H9 (cell line): Measurements from ENCODE around the gene ANKRD17. TPM values are rescaled to one million over a fixed set of nuclear protein-coding genes. Genes with fewer than 3 reads are reported as not detected.

Experiments
- DNase-seq: peaks from one replicate; pipeline ENCODE4 v3.0.0-alpha.2; 2017
- H2AFZ ChIP-seq: one replicate; pipeline ENCODE4 v1.6.1; 2013; ENCODE audit warnings: mild to moderate bottlenecking, low read length, control low read depth, moderate library complexity
- H2AK5ac ChIP-seq: 2 replicates; pipeline ENCODE4 v1.6.1; 2013; ENCODE audit warnings: low read length, control low read depth, mixed read lengths; ENCODE audit not compliant: insufficient read length
- H2BK120ac ChIP-seq: one replicate; pipeline ENCODE4 v1.6.1; 2013; ENCODE audit warnings: low read depth, mild to moderate bottlenecking, low read length, control low read depth, inconsistent platforms; ENCODE audit not compliant: poor library complexity, severe bottlenecking
- H2BK12ac ChIP-seq: 2 replicates; pipeline ENCODE4 v1.6.1; 2013; ENCODE audit warnings: low read length, control low read depth, mixed read lengths, low read depth; ENCODE audit not compliant: insufficient read length
- H2BK15ac ChIP-seq: 2 replicates; pipeline ENCODE4 v1.6.1; 2013; ENCODE audit warnings: low read depth, low read length, control low read depth
- H2BK20ac ChIP-seq: one replicate; pipeline ENCODE4 v1.6.1; 2013; ENCODE audit warnings: low read depth, mild to moderate bottlenecking, low read length, control low read depth, inconsistent platforms; ENCODE audit not compliant: poor library complexity, severe bottlenecking
- H2BK5ac ChIP-seq: 2 replicates; pipeline ENCODE4 v1.6.1; 2013; ENCODE audit warnings: low read length, control low read depth, mixed read lengths; ENCODE audit not compliant: insufficient read length
- H3K14ac ChIP-seq: 2 replicates; pipeline ENCODE4 v1.6.1; 2013; ENCODE audit warnings: low read length, control low read depth; ENCODE audit not compliant: insufficient read depth
- H3K18ac ChIP-seq: 2 replicates; pipeline ENCODE4 v1.6.1; 2013; ENCODE audit warnings: low read depth, mild to moderate bottlenecking, mixed read lengths, low read length, control low read depth; ENCODE audit not compliant: insufficient read length
- H3K23ac ChIP-seq: 2 replicates; pipeline ENCODE4 v1.6.1; 2013; ENCODE audit warnings: low read length, control low read depth, mixed read lengths, low read depth; ENCODE audit not compliant: insufficient read length
- H3K23me2 ChIP-seq: 2 replicates; pipeline ENCODE4 v1.6.1; 2013; ENCODE audit warnings: low read depth, mild to moderate bottlenecking, mixed read lengths, low read length, control low read depth; ENCODE audit not compliant: insufficient read length, poor library complexity, severe bottlenecking
- H3K27ac ChIP-seq: 2 replicates; pipeline ENCODE4 v1.5.1; 2013; ENCODE audit warnings: low read length, control low read depth, mixed read lengths, low read depth; ENCODE audit not compliant: insufficient read length
- H3K27me3 ChIP-seq: 2 replicates; pipeline ENCODE4 v1.6.1; 2013; ENCODE audit warnings: low read length, control low read depth, inconsistent platforms; ENCODE audit not compliant: insufficient read depth
- H3K4ac ChIP-seq: 2 replicates; pipeline ENCODE4 v1.6.1; 2013; ENCODE audit warnings: low read depth, mild to moderate bottlenecking, control low read depth, inconsistent platforms, low read length, moderate library complexity
- H3K4me1 ChIP-seq: 2 replicates; pipeline ENCODE4 v1.6.1; 2013; ENCODE audit warnings: low read length, control low read depth, inconsistent platforms; ENCODE audit not compliant: insufficient read depth
- H3K4me2 ChIP-seq: 2 replicates; pipeline ENCODE4 v1.6.1; 2013; ENCODE audit warnings: low read length, control low read depth, mixed read lengths; ENCODE audit not compliant: insufficient read length, insufficient read depth
- H3K56ac ChIP-seq: 2 replicates; pipeline ENCODE4 v1.6.1; 2013; ENCODE audit warnings: low read depth, mild to moderate bottlenecking, mixed read lengths, low read length, control low read depth; ENCODE audit not compliant: insufficient read length
- H3K79me1 ChIP-seq: 2 replicates; pipeline ENCODE4 v1.6.1; 2013; ENCODE audit warnings: low read depth, mild to moderate bottlenecking, moderate library complexity, low read length, control low read depth, inconsistent platforms; ENCODE audit not compliant: insufficient read depth, poor library complexity, severe bottlenecking
- H3K79me2 ChIP-seq: 2 replicates; pipeline ENCODE4 v1.6.1; 2013; ENCODE audit warnings: low read length, control low read depth, inconsistent platforms; ENCODE audit not compliant: insufficient read depth
- H3K9ac ChIP-seq: 2 replicates; pipeline ENCODE4 v1.6.1; 2013; ENCODE audit warnings: low read length, control low read depth, mixed read lengths; ENCODE audit not compliant: insufficient read length; ENCODE audit errors: extremely low read depth
- H3K9me3 ChIP-seq: one replicate; pipeline ENCODE4 v1.6.1; 2013; ENCODE audit warnings: low read depth, low read length, inconsistent platforms; ENCODE audit not compliant: control insufficient read depth
- H3T11ph ChIP-seq: one replicate; pipeline ENCODE4 v1.6.1; 2013; ENCODE audit warnings: mild to moderate bottlenecking, low read length, control low read depth, inconsistent platforms
- H4K20me1 ChIP-seq: one replicate; pipeline ENCODE4 v1.6.1; 2013; ENCODE audit not compliant: control insufficient read depth, insufficient read length, insufficient read depth
- H4K5ac ChIP-seq: 2 replicates; pipeline ENCODE4 v1.6.1; 2013; ENCODE audit warnings: low read depth, mild to moderate bottlenecking, mixed read lengths, low read length, control low read depth; ENCODE audit not compliant: insufficient read length
- H4K8ac ChIP-seq: replicated peaks from 2 replicates; pipeline ENCODE4 v1.6.1; 2013; ENCODE audit warnings: low read length, control low read depth, mixed read lengths, low read depth; ENCODE audit not compliant: insufficient read length
- H4K91ac ChIP-seq: 2 replicates; pipeline ENCODE4 v1.6.1; 2013; ENCODE audit warnings: low read depth, mild to moderate bottlenecking, moderate library complexity, mixed read lengths, low read length, control low read depth; ENCODE audit not compliant: insufficient read length
- H3K27ac Mint-ChIP-seq, 3 experiments: 2 replicates in 2 of 3; 3 replicates in 1 of 3; pipeline ENCODE4 v1.8.0; 2020 to 2021; ENCODE audit warnings: mixed read lengths in 3 of 3, mild to moderate bottlenecking in 1 of 3, moderate library complexity in 1 of 3
- H3K27me3 Mint-ChIP-seq: 2 replicates; pipeline ENCODE4 v1.8.0; 2021; ENCODE audit warnings: low read depth, mild to moderate bottlenecking, moderate library complexity, mixed read lengths
- H3K36me3 Mint-ChIP-seq, 3 experiments: 2 replicates in 2 of 3; 3 replicates in 1 of 3; pipeline ENCODE4 v1.8.0; 2020 to 2021; ENCODE audit warnings: low read depth in 3 of 3, mixed read lengths in 3 of 3; ENCODE audit not compliant: insufficient read depth in 1 of 3
- H3K4me1 Mint-ChIP-seq, 2 experiments: 2 replicates each; pipeline ENCODE4 v1.8.0; 2020; ENCODE audit warnings: mixed read lengths in 2 of 2
- H3K4me3 Mint-ChIP-seq, 2 experiments: 2 replicates in 1 of 2; 3 replicates in 1 of 2; pipeline ENCODE4 v1.8.0; 2020 to 2021; ENCODE audit warnings: mild to moderate bottlenecking in 2 of 2, mixed read lengths in 2 of 2, moderate library complexity in 1 of 2
- H3K9me3 Mint-ChIP-seq, 2 experiments: 2 replicates in 1 of 2; 3 replicates in 1 of 2; pipeline ENCODE4 v1.8.0; 2020; ENCODE audit warnings: mild to moderate bottlenecking in 2 of 2, mixed read lengths in 2 of 2, moderate library complexity in 1 of 2
- CTCF ChIP-seq: fragments of 200-600 bp; sonication (generic); conservative IDR thresholded peaks from 3 replicates; pipeline ENCODE4 v1.8.0; 2021; ENCODE audit warnings: antibody characterized with exemption, mild to moderate bottlenecking
- WGBS: extraction: QIAGEN DNeasy Blood & Tissue Kit; methylation state at CpG from one replicate; pipeline ENCODE4 v1.1.7; 2013; ENCODE audit warnings: missing lambda C conversion rate, low lambda C conversion rate, mixed read lengths; ENCODE audit not compliant: insufficient read length; ENCODE audit errors: extremely low coverage; 5-methylcytosine and 5-hydroxymethylcytosine counted together
- total RNA-seq: library from RNA; stranded (reverse); gene quantifications from 2 replicates; pipeline ENCODE4 v1.2.1, GENCODE V29; 2021

The ANKRD17 gene
- total RNA-seq, 1 experiment from 2014 or later = 82.4 TPM

GRCh38 chr4:73222466-73223257 lies 35.9 kb downstream of the ANKRD17 start:
- H3K4ac ChIP-seq = no peak overlapping the region
- H3K27me3 ChIP-seq = no peaks in the 10 kb centered on the region
- peaks cover 7% of the 10 kb centered on the region; the same call in 1 of the 2 replicates for H3K4me1 ChIP-seq
- H3K18ac ChIP-seq = no peak overlapping the region
- H3K23me2 ChIP-seq = no peaks in the 10 kb centered on the region
- no peak overlapping the region for H3K27ac Mint-ChIP-seq
- no peak overlapping the region for H3K14ac ChIP-seq
- H3K4me3 Mint-ChIP-seq = no peak overlapping the region
- no peaks in the 10 kb centered on the region for H4K20me1 ChIP-seq
- H2BK5ac ChIP-seq = no peak overlapping the region
- no peak overlapping the region for H2AFZ ChIP-seq
- H3K27me3 Mint-ChIP-seq = no peaks in the 10 kb centered on the region
- WGBS = no CpG with 5 or more reads among the region's 6 CpGs
- H4K5ac ChIP-seq = no peak overlapping the region
- no peak overlapping the region for H3K27ac ChIP-seq
- TF ChIP-seq CTCF = no peak
- no peak overlapping the region for H2BK120ac ChIP-seq
- H3K79me2 ChIP-seq = peaks cover 6% of the 10 kb centered on the region; the same call in 1 of the 2 replicates
- H3K79me1 ChIP-seq = no peaks in the 10 kb centered on the region
- H3T11ph ChIP-seq = no peak overlapping the region
- no peak overlapping the region for H4K8ac ChIP-seq
- no peak for DNase-seq
- H3K4me1 Mint-ChIP-seq = peaks cover 25% of the 10 kb centered on the region in 2 experiments
- no peak overlapping the region for H2BK20ac ChIP-seq
- H4K91ac ChIP-seq = no peak overlapping the region
- H3K56ac ChIP-seq = no peak overlapping the region
- H3K9me3 Mint-ChIP-seq = no peaks in the 10 kb centered on the region
- no peak overlapping the region for H3K23ac ChIP-seq
- no peak overlapping the region for H2BK15ac ChIP-seq
- no peak overlapping the region for H2AK5ac ChIP-seq
- no peaks in the 10 kb centered on the region; a peak in 1 of 7 replicates for H3K36me3 Mint-ChIP-seq
- H3K9ac ChIP-seq = no peak overlapping the region
- peak overlapping the region; percentile 30 for H3K4me2 ChIP-seq
- H2BK12ac ChIP-seq = no peak overlapping the region
- H3K9me3 ChIP-seq = no peaks in the 10 kb centered on the region
